GM13976 (cell line): ENCODE results near the gene ST8SIA6.

Source experiments
- DNase-seq: peaks from one replicate; pipeline ENCODE4 v3.0.0; 2012; ENCODE audit warnings: low spot score
- in situ Hi-C: fragments of 300-500 bp; cut with MboI; formaldehyde crosslinking; loops from one replicate; pipeline ENCODE4 v1.12.0; 2022; ENCODE audit warnings: low sequenced_read_pairs, mixed read lengths, inconsistent platforms; ENCODE audit not compliant: unreplicated experiment
- TF ChIP-seq, protein P1 (sequence below): IDR thresholded peaks from 2 replicates; pipeline ENCODE4 v1.5.1; 2012; ENCODE audit warnings: borderline replicate concordance, mild to moderate bottlenecking; ENCODE audit not compliant: insufficient read depth; ENCODE audit errors: extremely low read depth, missing control alignments, control extremely low read depth

ST8SIA6 gene

DNA sequence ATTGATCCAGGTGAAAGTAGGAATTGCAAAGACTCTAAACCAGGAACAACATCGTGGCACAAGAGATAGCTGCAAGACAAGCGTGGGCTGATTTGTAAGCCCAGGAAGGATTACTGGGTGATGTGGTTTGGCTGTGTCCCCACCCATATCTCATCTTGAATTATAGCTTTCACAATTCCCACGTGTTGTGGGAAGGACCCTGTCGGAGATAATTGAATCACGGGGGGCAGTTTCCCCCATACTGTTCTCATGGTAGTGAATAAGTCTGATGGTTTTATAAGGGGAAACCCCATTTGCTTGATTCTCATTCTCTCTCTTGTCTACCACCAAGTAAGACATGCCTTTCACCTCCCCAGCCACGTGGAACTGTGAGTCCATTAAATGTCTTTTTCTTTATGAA lies 59.5 kb downstream of the ST8SIA6 start:
- DNase-seq: no peak
- in situ Hi-C loops: no loop called here
- TF ChIP-seq, protein P1, sequence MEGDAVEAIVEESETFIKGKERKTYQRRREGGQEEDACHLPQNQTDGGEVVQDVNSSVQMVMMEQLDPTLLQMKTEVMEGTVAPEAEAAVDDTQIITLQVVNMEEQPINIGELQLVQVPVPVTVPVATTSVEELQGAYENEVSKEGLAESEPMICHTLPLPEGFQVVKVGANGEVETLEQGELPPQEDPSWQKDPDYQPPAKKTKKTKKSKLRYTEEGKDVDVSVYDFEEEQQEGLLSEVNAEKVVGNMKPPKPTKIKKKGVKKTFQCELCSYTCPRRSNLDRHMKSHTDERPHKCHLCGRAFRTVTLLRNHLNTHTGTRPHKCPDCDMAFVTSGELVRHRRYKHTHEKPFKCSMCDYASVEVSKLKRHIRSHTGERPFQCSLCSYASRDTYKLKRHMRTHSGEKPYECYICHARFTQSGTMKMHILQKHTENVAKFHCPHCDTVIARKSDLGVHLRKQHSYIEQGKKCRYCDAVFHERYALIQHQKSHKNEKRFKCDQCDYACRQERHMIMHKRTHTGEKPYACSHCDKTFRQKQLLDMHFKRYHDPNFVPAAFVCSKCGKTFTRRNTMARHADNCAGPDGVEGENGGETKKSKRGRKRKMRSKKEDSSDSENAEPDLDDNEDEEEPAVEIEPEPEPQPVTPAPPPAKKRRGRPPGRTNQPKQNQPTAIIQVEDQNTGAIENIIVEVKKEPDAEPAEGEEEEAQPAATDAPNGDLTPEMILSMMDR: no peak

DNA sequence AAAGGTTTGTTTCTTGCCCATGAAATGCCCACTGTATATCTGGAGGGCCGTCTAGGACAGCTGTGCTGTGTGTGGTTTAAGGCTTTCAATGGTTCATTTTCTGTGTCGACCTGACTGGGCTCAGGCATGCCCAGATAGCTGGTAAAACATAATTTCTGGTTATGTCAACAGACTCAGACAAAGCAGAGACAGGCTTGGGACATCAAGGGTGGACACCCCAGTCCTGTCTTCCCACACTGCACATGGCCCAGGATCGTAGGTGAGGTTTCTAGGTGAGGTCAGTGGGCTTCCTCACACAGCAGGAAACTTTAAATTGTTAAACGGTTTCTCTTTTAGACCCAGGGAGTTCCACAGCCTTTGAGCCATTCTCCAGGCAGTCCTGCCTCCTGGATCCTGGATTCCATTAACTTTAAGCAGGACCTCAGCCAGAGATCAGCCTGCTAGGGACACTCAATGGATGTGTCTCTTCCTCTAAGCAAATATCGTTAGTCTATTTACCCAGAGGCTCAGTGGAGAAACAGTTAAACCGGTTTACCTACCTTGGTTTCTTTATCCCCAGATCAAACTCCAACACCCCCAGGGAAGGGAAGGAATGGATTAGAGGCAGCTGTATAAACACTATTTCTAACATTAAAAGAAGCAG lies 66.4 kb downstream of the ST8SIA6 start:
- in situ Hi-C loops: no loop called here
- TF ChIP-seq, protein P1: no peak
- no peak for DNase-seq

DNA sequence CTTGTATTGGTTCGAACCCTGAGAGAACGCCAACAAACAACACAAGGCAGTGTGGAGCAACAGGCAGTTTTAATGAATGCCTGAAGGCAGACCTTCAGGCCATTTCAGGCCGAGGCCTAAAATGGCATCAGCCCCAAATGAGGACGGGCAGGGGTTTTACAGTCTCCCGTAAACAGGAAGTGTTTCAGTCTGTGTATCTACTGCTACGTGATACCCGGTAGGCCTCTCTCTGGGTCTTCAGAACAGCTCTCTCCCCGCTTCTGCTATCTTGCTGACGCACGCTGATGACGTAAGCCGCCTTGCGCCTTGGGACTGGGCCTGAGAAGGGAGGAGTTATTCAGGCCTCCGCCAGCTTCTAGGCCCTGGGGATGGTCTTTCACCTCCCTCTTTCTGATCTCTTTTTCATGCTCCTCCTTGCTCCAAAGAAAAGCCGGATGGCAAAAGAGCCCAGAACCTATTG lies 67.7 kb downstream of the ST8SIA6 start:
- no peak for DNase-seq
- in situ Hi-C loops: no loop called here
- TF ChIP-seq, protein P1: no peak

DNA sequence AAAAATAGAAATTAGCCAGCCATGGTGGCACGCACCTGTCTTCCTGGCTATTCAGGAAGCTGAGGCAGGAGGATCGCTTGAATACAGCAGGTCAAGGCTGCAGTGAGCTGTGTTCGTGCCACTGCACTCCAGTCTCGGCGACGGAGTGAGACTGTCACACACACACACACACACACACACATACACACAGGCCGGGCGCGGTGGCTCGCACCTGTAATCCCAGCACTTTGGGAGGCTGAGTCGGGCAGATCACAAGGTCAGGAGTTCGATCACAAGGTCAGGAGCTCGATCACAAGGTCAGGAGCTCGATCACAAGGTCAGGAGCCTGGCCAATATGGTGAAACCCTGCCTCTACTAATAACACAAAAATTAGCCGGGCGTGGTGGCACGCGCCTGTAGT lies 68.4 kb downstream of the ST8SIA6 start:
- in situ Hi-C loops: no loop called here
- TF ChIP-seq, protein P1: no peak
- no peak for DNase-seq

DNA sequence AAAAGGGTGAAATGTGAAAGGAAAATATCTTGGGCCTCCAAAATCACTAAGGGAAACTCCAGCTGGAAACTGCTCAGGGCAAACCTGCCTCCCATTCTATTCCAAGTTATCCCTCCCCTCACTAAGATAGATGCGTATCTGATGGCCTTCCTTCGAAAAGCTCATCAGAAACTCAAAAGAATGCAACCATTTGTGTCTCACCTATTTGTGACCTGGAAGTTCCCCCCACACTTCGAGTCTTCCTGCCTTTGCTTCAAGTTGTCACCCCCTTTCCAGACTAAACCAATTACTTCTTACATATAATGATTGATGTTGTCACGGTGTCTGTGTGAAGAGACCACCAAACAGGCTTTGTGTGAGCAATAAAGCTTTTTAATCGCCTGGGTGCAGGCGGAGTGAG lies 69.3 kb downstream of the ST8SIA6 start:
- no peak for DNase-seq
- TF ChIP-seq, protein P1: no peak
- in situ Hi-C loops: no loop called here

DNA sequence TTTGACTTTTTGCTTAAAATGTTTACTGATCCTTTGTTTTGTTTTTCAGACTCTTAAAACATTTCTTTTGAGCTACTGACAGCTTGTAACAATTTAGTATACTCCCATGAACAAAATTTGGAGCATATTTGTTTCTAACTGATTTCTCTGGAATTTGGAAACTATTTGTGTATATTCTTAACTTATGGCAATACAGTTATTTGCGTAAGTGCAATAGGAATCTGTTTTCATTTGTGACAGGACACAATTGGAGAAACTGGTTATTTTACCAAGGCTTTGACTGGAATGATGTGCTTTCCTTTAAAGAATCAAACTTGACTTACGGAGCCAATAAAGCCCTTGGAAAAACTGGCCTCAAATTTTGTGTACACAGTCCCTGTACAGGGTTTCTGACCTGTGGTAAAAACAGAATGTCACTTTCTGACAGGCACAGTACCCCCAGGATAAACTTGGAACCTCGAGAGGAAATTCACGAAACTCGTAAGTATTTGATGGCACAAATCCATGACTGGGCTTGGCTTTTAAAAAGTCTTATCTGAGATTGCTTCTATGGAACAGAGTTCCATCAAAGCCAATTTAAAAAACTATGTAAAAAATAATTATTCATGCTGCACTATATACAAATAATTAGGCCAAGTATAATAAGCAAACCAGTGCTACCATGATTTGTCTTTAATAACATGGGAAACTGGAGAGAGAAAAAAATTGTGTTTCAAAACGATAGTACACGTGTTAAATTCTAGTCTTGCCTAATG lies 70.4 kb downstream of the ST8SIA6 start:
- no peak for DNase-seq
- TF ChIP-seq, protein P1: no peak
- in situ Hi-C loops: no loop called here
